Neural crest cell (in vitro differentiated cells): ENCODE data around the gene TIMM17A. TPM values are rescaled to one million over a fixed set of nuclear protein-coding genes. Genes with fewer than 3 reads are reported as not detected.

Experiments used
- DNase-seq: peaks from one replicate; pipeline ENCODE4 v3.0.0; 2021; ENCODE audit warnings: low read depth, mixed read lengths, low spot score
- H3K27ac Mint-ChIP-seq: one replicate; pipeline ENCODE4 v1.8.0; 2021; ENCODE audit warnings: mild to moderate bottlenecking, mixed read lengths; ENCODE audit not compliant: unreplicated experiment
- H3K27me3 Mint-ChIP-seq: 2 replicates; pipeline ENCODE4 v1.8.0; 2021; ENCODE audit warnings: low read depth, mild to moderate bottlenecking, mixed read lengths
- H3K36me3 Mint-ChIP-seq: 2 replicates; pipeline ENCODE4 v1.8.0; 2021; ENCODE audit warnings: low read depth, mild to moderate bottlenecking, mixed read lengths
- H3K4me1 Mint-ChIP-seq: 2 replicates; pipeline ENCODE4 v1.8.0; 2021; ENCODE audit warnings: mixed read lengths
- H3K4me3 Mint-ChIP-seq: one replicate; pipeline ENCODE4 v1.8.0; 2021; ENCODE audit warnings: mild to moderate bottlenecking, mixed read lengths
- H3K9me3 Mint-ChIP-seq: 2 replicates; pipeline ENCODE4 v1.8.0; 2021; ENCODE audit warnings: mixed read lengths
- CTCF ChIP-seq: fragments of 200-600 bp; sonication (generic); conservative IDR thresholded peaks from 2 replicates; pipeline ENCODE4 v1.5.0; 2021; ENCODE audit warnings: antibody characterized with exemption, mild to moderate bottlenecking
- long read RNA-seq: library from polyadenylated mRNA; unstranded; transcript quantifications from one replicate; pipeline ENCODE4 v2.0.0, GENCODE V29; 2020
- total RNA-seq: library from RNA; stranded (reverse); gene quantifications from 2 replicates; pipeline ENCODE4 v1.2.1, GENCODE V29; 2021

Gene TIMM17A
- 59.6 and 63.9 TPM in 2 replicates for total RNA-seq
- long read RNA-seq, transcript TIMM17A-201 (6 exons, 1,659 nt), result major isoform, 201 of 222 reads
- long read RNA-seq, partial matches to known transcripts, result 5 of 222 reads
- long read RNA-seq, other reads (novel, unspliced or antisense), result 13 of 222 reads

GRCh38 chr1:201955009-201955728 lies at the start of gene TIMM17A:
Gene TIMM17A (plus strand): TSS chr1:201955503. CDS start chr1:201955527, 24 bp downstream.
- DNase-seq, result peak; percentile 87
- Mint-ChIP-seq H3K4me1 (peaks cover 20% of the 10 kb centered on the region), H3K9me3 (no peaks in the 10 kb centered on the region), H3K4me3 (peak within 1 kb of the TSS; percentile 100), H3K27me3 (no peaks in the 10 kb centered on the region), H3K36me3 (peaks cover 3% of the 10 kb centered on the region), H3K27ac (peak within 1 kb of the TSS; percentile 99)
- TF ChIP-seq CTCF, result no peak

GRCh38 chr1:201906336-201906735 lies 49.0 kb upstream of the TIMM17A start:
- no peaks in the 10 kb centered on the region for H3K9me3 Mint-ChIP-seq
- no peaks in the 10 kb centered on the region for H3K36me3 Mint-ChIP-seq
- H3K27ac Mint-ChIP-seq, result no peak overlapping the region
- no peak for TF ChIP-seq CTCF
- no peak for DNase-seq
- peaks cover 19% of the 10 kb centered on the region for H3K4me1 Mint-ChIP-seq
- H3K4me3 Mint-ChIP-seq, result no peak overlapping the region
- H3K27me3 Mint-ChIP-seq, result no peaks in the 10 kb centered on the region

GRCh38 chr1:201907621-201908020 lies 47.7 kb upstream of the TIMM17A start:
- TF ChIP-seq CTCF, result no peak
- Mint-ChIP-seq H3K36me3 (no peaks in the 10 kb centered on the region), H3K4me3 (no peak overlapping the region), H3K27me3 (no peaks in the 10 kb centered on the region), H3K27ac (no peak overlapping the region), H3K9me3 (no peaks in the 10 kb centered on the region), H3K4me1 (peaks cover 24% of the 10 kb centered on the region)
- DNase-seq, result no peak

- no peak for DNase-seq
- H3K27me3 Mint-ChIP-seq, result no peaks in the 10 kb centered on the region
- H3K27ac Mint-ChIP-seq, result peak overlapping the region; percentile 78
- H3K9me3 Mint-ChIP-seq, result no peaks in the 10 kb centered on the region
- H3K4me3 Mint-ChIP-seq, result no peak overlapping the region
- H3K4me1 Mint-ChIP-seq, result peaks cover 17% of the 10 kb centered on the region
- H3K36me3 Mint-ChIP-seq, result no peaks in the 10 kb centered on the region
- no peak for TF ChIP-seq CTCF
These were observed 43.3 kb upstream of the TIMM17A start for GRCh38 chr1:201911826-201912571.

GRCh38 chr1:201912832-201913231 lies 42.5 kb upstream of the TIMM17A start:
- no peaks in the 10 kb centered on the region for H3K36me3 Mint-ChIP-seq
- H3K9me3 Mint-ChIP-seq, result no peaks in the 10 kb centered on the region
- no peak overlapping the region for H3K4me3 Mint-ChIP-seq
- TF ChIP-seq CTCF, result no peak
- DNase-seq, result no peak
- H3K27ac Mint-ChIP-seq, result no peak overlapping the region
- H3K4me1 Mint-ChIP-seq, result peaks cover 19% of the 10 kb centered on the region
- no peaks in the 10 kb centered on the region for H3K27me3 Mint-ChIP-seq
